ENCODE results near the gene BOLA3. TPM values are rescaled to one million over a fixed set of nuclear protein-coding genes. Genes with fewer than 3 reads are reported as not detected.
"Not testable (repeated sequence)": the region's sequence is repeated elsewhere in the genome, so short reads cannot be mapped to it uniquely, and the experiment has no call there.

Gene BOLA3
- total RNA-seq, 4 donors from 2014 or later = 17.7 to 72.6 (median 28.0) TPM

- Histone ChIP-seq H3K36me3 (peaks cover 0 to 92% (median 0%) of the 10 kb centered on the region in 3 donors), H3K27ac (no peak overlapping the region), H3K27me3 (no peaks in the 10 kb centered on the region), H3K4me3 (no peak overlapping the region), H3K4me1 (no peaks in the 10 kb centered on the region), H3K9me3 (no peaks in the 10 kb centered on the region)
- no peak for DNase-seq
- TF ChIP-seq CTCF (IDR thresholded peaks at IDR 0.05) (no peak), POLR2A (IDR thresholded peaks at IDR 0.05) (no peak)
These were observed 57.6 kb downstream of the BOLA3 start for GRCh38 chr2:74089816-74090745.

- not testable (repeated sequence) for H3K27ac ChIP-seq, H3K4me3 ChIP-seq, H3K4me1 ChIP-seq, H3K9me3 ChIP-seq, DNase-seq, H3K27me3 ChIP-seq
- H3K36me3 ChIP-seq = peaks cover 0 to 85% (median 0%) of the 10 kb centered on the region in 3 donors
These were observed 59.0 kb downstream of the BOLA3 start for GRCh38 chr2:74088676-74089075.

GRCh38 chr2:74087696-74088095 is 60.0 kb downstream of the BOLA3 start:
- no peak overlapping the region for H3K4me3 ChIP-seq
- peaks cover 0 to 85% (median 0%) of the 10 kb centered on the region in 3 donors for H3K36me3 ChIP-seq
- no peaks in the 10 kb centered on the region for H3K9me3 ChIP-seq
- no peak overlapping the region for H3K27ac ChIP-seq
- H3K27me3 ChIP-seq = no peaks in the 10 kb centered on the region
- DNase-seq = no peak
- no peaks in the 10 kb centered on the region for H3K4me1 ChIP-seq
- TF ChIP-seq CTCF (IDR thresholded peaks at IDR 0.05) = no peak
- no peak for TF ChIP-seq POLR2A (IDR thresholded peaks at IDR 0.05)

GRCh38 chr2:74086021-74086420 is 61.7 kb downstream of the BOLA3 start:
- TF ChIP-seq POLR2A (IDR thresholded peaks at IDR 0.05) = no peak
- no peak for TF ChIP-seq CTCF (IDR thresholded peaks at IDR 0.05)
- Histone ChIP-seq H3K9me3 (no peaks in the 10 kb centered on the region), H3K4me3 (no peak overlapping the region), H3K27ac (no peak overlapping the region), H3K36me3 (peaks cover 0 to 84% (median 0%) of the 10 kb centered on the region in 3 donors), H3K4me1 (no peaks in the 10 kb centered on the region), H3K27me3 (no peaks in the 10 kb centered on the region)
- no peak for DNase-seq

Other genes with a start within 250 kb of the BOLA3 start
- gene DGUOK, start 221.0 kb downstream of the BOLA3 start, total RNA-seq = 10 to 100 TPM; 24.2 to 44.5 (median 39.7) TPM
- 10 to 100 TPM; 18.2 to 38.7 (median 27.0) TPM for gene TET3, start 163.0 kb downstream of the BOLA3 start, total RNA-seq
- gene MOB1A, start 31.0 kb upstream of the BOLA3 start, total RNA-seq = 100 to 1,000 TPM in 1 of 4 donors, 10 to 100 TPM in 3; 46.7 to 102 (median 77.6) TPM
- 10 to 100 TPM; 15.1 to 24.8 (median 16.2) TPM for gene MTHFD2, start 50.7 kb upstream of the BOLA3 start, total RNA-seq
- gene SLC4A5, start 195.5 kb upstream of the BOLA3 start, total RNA-seq = 10 to 100 TPM in 1 of 4 donors, 1 to 10 TPM in 3; 1.8 to 14.9 (median 4.9) TPM
- gene DCTN1, start 232.4 kb upstream of the BOLA3 start, total RNA-seq = 100 to 1,000 TPM in 3 of 4 donors, 10 to 100 TPM in 1; 85.3 to 191 (median 121) TPM